HEK293 (cell line): ENCODE data around the gene PRR36.

Experiments
- ATF2 ChIP-seq: fragments of 450-650 bp; formaldehyde crosslinking; IDR thresholded peaks from 2 replicates; pipeline ENCODE4 v1.5.1; 2016; ENCODE audit warnings: missing biosample characterization, missing genetic modification characterization, low read depth
- MEIS1 ChIP-seq: sonication (generic); formaldehyde crosslinking; IDR thresholded peaks from 2 replicates; pipeline ENCODE4 v1.8.1; 2022; ENCODE audit warnings: missing genetic modification reagents, mild to moderate bottlenecking, borderline replicate concordance
- ZNF174 ChIP-seq: fragments of 450-650 bp; formaldehyde crosslinking; IDR thresholded peaks from 2 replicates; pipeline ENCODE4 v1.5.0; 2017; ENCODE audit warnings: missing biosample characterization, mild to moderate bottlenecking, missing genetic modification characterization
- ZNF175 ChIP-seq: fragments of 450-650 bp; formaldehyde crosslinking; IDR thresholded peaks from 2 replicates; pipeline ENCODE4 v1.5.1; 2016; ENCODE audit warnings: missing biosample characterization, missing genetic modification characterization
- ZNF280D ChIP-seq: fragments of 450-650 bp; formaldehyde crosslinking; IDR thresholded peaks from 2 replicates; pipeline ENCODE4 v1.5.1; 2016; ENCODE audit warnings: missing biosample characterization, missing genetic modification characterization
- ZNF404 ChIP-seq: fragments of 450-650 bp; formaldehyde crosslinking; IDR thresholded peaks from 2 replicates; pipeline ENCODE4 v1.5.1; 2017; ENCODE audit warnings: missing biosample characterization, missing genetic modification characterization
- ZNF501 ChIP-seq: fragments of 450-650 bp; formaldehyde crosslinking; IDR thresholded peaks from 2 replicates; pipeline ENCODE4 v1.5.1; 2016; ENCODE audit warnings: missing biosample characterization, missing genetic modification characterization
- ZNF544 ChIP-seq: fragments of 450-650 bp; formaldehyde crosslinking; IDR thresholded peaks from 2 replicates; pipeline ENCODE4 v1.5.0; 2017; ENCODE audit warnings: missing biosample characterization, missing genetic modification characterization
- ZNF654 ChIP-seq: fragments of 450-650 bp; formaldehyde crosslinking; IDR thresholded peaks from 2 replicates; pipeline ENCODE4 v1.5.1; 2016; ENCODE audit warnings: low read depth, missing biosample characterization, missing genetic modification characterization

GRCh38 chr19:7849631-7849999 is 24.6 kb downstream of the PRR36 start:
- no peak for TF ChIP-seq MEIS1 (CRISPR knock-in tag)
- no peak for TF ChIP-seq ZNF544 (tag by site-specific recombination)
- no peak for TF ChIP-seq ZNF280D (tag by site-specific recombination)
- no peak for TF ChIP-seq ZNF654
- TF ChIP-seq ZNF404 (tag by site-specific recombination), result no peak
- TF ChIP-seq ZNF174 (tag by site-specific recombination), result no peak
- TF ChIP-seq ZNF175, result no peak
- no peak for TF ChIP-seq ZNF501 (tag by site-specific recombination)
- TF ChIP-seq ATF2 (tag by site-specific recombination), result no peak
